HG03378 (cell line): Measurements from ENCODE around the gene HOMER2.

Experiments
- ATAC-seq: cut with Tn5 transposase; IDR thresholded peaks from one replicate; pipeline ENCODE4 v1.9.1; 2021; ENCODE audit warnings: mild to moderate bottlenecking, moderate library complexity; ENCODE audit not compliant: unreplicated experiment

Gene HOMER2

DNA sequence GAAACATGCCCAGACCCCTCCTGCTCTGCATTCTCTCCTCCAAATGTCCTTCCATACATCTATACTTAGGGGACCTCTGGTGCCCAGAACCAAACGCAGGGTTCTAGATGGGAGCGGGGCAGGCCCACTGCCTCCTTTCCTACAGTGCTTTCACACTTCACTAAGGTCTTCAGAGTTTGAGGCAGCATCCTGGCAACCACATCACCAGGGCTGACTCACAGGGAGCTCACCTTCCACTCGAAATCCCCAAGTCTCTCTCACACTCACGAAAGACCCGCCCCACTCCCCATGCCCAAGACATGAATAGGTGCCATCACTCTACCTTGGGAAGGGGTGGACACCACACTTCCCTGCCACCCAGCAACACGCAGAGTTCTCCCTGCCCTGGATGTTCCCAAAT lies 18.9 kb downstream of the HOMER2 start:
- ATAC-seq = no peak

DNA sequence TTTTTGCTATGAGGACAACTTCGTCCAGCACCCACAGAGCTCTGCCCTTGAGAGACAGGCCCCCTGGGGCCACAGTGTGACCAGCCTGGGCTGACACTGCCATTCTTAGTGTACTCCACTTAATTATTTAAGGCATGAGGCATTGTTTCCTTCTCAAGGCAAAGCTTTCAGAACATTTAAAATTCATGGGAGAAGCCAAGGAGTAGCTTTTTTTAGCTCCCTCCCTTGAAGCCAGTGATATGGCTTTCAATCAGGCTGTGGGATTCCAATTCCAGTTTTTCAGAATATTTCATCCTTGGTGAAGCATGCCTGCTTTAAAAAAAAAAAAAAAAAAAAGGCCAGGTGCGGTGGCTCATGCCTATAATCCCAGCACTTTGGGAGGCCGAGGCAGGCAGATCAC lies 21.3 kb downstream of the HOMER2 start:
- ATAC-seq = no peak

DNA sequence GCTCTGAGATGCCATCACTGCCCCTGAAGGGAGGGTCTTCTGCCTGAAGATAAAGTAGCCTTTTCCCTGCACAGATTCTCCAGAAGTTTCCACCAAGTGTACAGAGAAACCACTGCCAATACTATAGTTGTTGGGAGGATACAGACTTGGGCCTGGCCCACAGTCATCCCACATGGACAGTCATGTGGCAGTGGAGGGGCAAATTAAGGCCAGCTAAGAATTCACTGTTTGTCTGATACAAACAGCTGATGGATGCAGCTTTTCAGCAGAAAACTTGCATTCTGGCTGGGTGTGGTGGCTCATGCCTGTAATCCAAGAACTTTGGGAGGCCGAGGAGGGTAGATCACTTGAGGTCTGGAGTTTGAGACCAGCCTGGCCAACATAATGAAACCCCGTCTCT lies 22.1 kb downstream of the HOMER2 start:
- no peak for ATAC-seq

DNA sequence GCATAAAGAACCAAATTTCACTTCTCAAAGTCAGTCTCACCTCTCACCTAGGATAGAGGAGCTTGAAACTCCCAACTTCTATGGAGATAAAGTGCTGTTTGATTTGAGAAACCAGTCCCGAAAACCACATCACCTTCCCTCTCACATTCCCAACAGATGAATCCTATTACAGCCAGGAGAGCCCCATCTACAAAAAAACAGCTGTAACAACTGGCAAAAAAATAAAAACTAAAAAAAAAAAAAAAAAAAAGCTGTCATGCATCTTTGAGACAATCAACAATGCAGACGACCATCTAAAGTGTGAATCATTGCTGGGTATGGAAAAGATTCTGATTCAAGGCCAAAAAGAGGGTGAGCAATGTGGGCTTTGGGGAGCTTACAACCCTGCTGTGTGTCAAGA lies 23.8 kb downstream of the HOMER2 start:
- ATAC-seq = no peak

DNA sequence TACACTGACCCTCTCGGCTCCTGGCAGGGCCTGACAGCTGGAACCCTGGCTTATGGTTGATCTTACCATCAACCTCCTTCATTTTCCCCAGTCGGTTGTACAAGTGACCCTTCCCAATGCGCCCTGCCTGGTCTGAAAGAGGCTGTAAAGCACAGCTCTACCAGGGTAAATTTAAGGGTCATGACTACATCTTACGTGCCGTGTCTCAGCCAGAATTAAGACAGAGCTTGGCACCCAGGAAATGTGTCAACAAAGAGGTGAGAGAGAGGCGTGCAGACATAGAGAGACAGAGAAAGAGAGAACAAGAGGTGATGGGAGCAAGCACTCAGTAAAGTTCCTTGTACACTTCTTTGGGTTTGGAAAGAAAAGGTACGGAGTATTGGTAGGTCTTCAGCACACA lies 28.8 kb downstream of the HOMER2 start:
- ATAC-seq = no peak

DNA sequence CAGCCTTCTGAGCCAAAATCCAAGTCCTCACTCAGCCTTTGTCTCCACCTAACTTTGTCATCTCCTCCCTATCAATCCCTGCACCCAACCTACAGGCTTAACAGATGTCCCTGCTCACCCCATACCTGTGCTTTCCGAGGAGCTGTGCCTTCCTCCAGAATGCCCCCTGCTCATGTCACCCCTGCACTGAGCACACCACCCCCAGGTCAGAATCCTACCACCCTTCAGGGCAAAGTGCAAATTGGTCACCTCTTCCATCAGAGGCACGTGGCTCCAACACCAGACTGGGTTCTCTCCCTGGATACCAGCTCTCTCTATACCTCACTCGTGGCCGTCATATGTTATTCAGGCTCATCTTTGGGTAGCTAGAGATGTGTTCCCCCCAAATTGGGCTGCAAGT lies 29.8 kb downstream of the HOMER2 start:
- no peak for ATAC-seq

DNA sequence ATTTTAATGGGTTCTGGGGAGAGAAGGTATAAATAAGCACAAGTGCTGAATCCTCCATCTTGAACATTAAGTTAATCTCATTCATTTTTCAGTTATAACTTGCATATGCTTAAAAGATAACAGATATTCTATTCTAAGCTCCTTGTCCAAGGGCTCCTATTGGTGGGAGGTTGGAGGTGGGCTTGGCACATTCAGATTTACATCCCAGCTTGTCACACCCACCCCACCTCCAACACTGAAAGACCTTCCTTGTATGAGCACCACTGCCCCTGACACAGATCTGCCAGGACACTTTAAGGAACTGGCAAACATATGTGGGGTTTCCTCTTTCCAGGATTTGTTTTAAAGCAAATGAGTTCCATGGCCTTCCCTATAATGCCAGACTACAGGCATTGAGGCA lies 30.6 kb downstream of the HOMER2 start:
- no peak for ATAC-seq

DNA sequence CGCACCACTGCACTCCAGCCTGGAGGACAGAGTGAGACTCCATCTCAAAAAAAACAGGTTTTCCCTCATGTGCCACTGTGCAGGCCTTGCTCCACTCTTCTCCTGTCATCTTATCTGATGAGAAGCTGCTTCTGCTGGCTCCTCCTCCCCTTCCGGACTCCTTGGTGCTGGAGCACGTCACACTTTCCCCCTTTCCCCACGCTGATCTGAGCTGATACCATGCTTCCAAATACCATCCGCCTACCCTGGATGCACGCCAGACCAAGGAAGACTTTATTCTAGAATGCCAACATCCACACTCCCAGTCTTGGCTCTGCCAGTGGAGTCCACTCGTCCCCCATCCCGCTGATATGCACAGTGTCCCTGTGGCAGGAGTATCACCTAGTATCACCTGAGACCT lies 31.3 kb downstream of the HOMER2 start:
- ATAC-seq = no peak

DNA sequence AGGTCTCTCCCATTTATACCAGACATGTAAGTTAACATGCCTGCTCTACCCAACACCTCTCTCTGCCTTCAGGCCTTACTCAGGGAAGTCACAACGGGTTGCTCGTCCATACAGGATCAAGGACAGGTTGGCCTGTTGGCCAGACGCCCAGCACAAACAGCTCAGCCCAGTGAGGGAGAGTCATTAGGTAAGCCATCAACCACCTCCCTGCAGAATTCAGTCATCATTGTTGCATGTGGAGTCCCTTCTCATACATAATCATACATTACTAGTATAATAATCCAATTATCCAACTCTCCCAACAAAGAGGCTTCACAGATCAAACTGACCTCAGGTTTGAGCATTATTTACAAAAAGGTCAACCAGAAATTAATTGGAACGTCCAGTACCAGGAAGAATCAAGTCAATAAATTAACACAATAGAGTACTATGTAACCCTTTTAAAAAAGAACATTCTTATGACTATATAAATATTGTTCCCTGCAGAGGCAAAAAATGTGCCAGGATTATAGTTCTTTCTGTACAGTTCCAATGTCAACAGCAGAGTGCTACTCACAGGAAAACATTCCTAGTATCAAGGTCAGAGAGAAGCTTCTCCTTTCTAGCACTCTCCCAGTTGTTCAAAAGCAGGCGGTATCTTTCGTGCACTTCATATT lies 33.2 kb downstream of the HOMER2 start:
- ATAC-seq = no peak

DNA sequence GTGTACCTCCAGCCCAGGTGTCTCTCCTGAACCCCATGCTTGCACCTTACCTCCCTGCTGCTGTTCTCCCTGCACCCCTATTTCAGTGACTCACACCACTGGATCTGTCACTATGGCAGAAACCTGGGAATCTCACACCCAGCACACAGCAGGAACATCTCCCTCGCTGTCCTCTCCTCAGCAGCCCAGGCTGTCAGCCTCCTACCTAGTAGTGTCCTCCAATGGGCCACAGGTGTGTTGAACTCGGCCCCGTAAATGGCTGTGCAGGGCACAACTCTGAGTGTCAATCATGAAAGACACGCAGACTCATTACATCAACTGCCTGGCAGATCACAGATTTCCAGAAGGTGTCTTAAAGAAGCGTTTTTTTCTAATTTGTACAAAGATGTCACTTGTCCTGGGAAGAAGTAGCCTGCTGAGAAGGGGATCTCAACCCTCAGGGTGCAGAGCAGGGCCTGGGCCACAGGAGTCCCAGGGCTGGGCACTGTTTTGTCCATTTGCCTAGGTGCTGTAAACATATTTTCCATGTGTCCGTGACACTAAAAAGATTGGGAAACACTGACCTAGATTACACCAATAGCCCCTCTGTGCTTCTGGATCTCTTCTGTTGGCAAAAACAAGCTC lies 33.8 kb downstream of the HOMER2 start:
- ATAC-seq = no peak

DNA sequence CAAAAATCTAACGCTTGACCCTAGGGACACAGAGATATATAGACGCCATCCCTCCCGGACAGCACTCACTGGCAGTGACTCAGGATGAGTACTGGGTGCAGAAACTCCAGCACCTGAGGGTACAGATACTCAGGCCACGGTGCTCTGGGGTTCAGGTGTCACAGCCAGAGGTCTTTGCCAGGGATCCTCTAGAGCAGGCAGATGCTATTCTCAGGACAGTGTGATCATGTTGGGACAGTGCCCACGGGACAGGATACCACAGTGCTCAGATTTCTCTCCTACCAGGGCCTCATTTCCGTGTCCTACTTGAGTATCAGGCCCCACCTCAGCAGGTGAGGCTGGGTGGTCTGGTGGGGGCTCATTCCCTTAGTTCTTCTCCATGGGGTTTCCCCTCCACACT lies 34.4 kb downstream of the HOMER2 start:
- ATAC-seq = no peak

DNA sequence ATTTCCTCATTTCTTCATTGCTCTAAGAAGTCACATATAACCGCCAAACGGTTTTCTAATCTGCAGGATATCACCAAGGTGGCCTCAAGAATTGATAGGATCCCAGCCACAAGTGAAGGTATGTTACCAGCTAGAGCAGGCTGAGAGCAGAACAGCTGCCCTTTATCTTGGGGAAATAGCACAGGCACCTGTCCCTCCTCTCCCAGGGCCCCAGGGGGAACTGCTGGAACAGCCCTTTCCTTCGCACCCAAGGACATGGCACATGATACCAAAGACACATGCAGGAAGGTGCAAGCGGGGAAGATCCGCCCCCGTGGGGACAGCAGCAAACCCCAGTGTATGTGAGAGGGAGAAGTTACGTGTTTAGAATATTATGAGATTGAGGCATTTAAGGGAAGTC lies 35.3 kb downstream of the HOMER2 start:
- ATAC-seq = no peak

DNA sequence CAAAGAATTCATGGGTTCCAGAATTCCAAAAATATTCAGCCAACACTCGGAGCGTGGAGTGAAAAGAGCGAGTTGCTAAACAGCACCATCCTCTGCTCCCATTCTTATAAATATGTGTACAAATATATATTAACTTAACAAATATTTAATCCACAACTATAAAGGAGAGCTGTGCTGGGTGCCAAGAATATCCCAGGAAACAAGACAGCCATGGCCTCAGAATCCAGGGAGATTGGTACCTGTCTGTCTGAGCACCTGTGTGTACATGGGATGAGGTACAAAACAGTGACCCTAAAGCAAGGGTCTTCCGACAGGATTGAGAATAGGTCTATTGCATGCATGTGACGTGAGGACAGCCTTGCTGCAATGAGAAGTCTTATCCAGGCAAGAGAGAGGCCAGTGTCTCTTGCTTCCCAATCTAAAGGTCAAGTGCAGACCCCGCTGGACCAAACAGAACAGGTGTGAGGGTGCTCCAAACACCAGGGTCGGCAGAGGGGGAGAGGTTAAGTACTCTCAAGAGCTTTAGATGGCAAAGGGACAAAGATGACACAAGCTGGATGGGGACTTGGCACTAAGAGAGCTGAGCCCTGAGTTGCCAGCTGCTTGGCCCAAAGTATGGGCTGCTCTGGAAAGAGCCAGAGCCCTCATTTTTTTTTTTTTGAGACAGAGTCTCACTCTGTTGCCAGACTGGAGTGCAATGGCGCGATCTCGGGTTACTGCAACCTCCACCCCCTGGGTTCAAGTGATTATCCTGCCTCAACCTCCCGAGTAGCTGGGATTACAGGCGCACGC lies 36.2 kb downstream of the HOMER2 start:
- no peak for ATAC-seq

DNA sequence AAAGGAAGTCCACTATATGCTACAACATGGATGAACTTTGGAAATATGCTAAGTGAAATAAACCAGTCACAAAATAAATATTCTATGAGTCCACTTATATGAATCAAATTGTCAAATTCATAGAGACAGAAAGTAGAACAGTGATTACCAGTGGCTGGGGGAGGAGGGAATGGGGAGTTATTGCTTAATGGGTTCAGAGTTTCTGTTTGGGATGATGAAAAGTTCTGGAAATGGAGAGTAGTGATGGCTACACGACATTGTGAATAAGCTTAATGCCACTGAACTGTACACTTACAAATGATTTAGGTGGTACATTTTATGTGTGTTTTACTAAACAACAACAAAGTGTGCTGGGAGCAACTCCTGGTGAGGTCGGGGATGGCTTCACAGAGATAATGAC lies 38.1 kb downstream of the HOMER2 start:
- no peak for ATAC-seq

DNA sequence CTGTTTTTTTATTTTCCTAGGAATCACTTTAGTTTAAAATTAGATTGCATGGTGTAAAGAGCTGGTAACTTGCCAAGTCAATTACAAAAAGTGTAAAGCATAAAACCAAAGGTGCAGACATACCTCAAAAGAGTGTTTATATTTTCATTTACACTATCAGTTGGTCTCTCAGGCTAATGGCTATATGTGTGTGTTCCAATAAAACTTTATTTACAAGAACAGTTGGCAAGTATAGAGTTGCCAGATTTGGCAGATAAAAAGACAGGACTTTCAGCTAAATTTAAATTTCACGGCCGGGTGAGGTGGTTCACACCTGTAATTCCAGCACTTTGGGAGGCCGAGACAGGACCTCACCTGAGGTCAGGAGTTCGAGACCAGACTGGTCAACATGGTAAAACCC lies 41.1 kb downstream of the HOMER2 start:
- ATAC-seq = no peak

DNA sequence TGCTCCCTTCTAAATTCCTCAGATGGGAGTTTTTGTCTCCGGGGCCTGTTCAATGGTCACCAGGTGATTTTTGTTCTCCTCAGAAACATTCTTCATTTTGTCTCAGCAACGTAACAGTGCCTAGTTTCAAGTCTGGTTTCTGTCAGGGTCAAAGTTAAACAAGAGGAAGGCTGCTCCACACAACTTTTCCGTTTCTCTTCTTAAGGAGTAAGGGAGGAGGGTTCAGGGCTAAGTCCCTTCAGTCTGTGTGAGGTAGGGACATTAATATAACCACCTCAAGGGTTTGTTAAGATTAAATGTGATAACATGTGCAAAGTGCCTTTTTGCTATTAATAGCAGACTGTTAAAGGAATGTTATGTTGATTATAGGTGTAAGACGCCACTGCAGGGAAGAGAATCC lies 41.8 kb downstream of the HOMER2 start:
- no peak for ATAC-seq

DNA sequence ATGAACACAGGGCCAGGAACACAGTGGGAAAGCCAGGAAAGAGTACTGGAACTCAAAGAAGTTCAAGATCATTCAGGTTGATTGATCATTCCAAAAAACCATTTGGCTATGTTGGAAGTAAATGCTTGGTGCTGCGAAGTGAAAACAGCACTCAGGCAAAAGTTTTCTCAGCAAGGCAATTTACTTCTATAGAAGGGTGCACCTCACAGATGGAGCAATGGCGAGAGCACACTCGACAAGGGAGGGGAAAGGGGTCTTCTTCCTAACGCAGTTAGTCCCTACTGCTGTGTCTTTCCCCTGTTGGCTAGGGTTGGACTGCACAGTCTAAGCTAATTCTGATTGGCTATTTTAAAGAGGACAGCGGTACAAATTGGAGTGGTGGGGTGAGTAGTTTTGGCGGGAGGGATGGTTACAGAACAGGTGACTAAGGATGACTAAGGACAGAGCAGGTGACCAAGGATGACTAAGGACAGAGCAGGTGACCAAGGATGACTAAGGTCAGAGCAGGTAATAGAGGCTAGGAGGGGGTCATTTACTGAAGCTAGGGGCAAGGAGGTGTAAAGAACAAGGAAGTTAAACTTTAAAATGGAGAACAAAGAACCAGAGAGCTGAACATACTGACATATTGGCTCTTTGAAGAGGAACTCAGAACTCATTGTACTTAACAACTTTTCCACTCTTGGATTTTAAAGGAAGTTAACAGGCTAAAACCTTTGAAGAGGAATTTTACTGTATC lies 43.3 kb downstream of the HOMER2 start:
- ATAC-seq = no peak

DNA sequence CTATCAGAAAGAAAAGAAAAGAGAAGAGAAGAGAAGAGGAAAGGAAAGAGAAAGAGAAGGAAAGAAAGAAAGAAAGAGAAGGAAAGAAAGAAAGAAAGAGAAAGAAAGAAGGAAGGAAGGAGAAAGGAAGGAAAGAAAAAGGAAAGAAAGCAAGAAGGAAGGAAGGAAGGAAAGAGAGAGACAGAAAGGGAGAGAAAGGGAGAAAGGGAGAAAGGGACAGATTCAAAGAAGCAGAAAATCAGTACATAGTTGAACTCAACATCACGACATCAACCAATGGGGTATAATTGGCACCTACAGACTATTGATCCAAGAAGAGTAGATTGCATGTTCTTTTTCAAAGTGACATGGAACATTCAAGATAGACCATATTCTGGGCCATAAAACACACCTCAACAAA lies 45.2 kb downstream of the HOMER2 start:
- ATAC-seq = no peak

DNA sequence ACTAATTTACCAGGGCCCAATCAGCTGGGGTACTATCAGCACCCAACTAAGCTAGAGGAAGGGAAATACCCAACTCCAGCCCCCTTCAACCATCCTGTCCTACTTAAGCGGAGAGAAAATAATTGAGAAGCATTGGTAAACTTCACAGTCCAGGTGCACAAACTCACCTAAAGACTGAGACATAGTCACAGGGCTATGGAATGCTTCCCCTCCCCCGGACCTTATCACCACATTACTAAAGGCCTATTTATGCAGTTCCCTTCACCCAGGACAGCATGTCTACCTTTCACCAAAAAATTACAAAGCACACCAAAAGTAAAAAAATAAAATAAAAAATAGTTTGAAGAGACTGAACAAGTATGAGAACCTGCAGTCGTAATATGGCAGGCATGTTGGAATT lies 47.9 kb downstream of the HOMER2 start:
- no peak for ATAC-seq

DNA sequence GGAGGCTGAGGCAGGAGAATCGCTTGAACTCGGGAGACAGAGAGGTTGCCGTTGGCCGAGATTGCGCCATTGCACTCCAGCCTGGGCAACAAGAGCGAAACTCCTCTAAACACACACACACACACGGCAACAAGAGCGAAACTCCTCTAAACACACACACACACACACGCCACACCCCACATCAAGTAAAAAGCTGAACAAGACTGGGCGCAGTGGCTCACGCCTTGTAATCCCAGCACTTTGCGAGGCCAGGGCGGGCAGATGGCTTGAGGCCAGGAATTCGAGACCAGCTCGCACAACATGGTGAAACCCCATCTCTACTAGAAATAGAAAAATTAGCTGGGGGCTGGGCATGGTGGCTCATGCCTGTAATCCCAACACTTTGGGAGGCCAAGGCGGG lies 49.0 kb downstream of the HOMER2 start:
- ATAC-seq = no peak

DNA sequence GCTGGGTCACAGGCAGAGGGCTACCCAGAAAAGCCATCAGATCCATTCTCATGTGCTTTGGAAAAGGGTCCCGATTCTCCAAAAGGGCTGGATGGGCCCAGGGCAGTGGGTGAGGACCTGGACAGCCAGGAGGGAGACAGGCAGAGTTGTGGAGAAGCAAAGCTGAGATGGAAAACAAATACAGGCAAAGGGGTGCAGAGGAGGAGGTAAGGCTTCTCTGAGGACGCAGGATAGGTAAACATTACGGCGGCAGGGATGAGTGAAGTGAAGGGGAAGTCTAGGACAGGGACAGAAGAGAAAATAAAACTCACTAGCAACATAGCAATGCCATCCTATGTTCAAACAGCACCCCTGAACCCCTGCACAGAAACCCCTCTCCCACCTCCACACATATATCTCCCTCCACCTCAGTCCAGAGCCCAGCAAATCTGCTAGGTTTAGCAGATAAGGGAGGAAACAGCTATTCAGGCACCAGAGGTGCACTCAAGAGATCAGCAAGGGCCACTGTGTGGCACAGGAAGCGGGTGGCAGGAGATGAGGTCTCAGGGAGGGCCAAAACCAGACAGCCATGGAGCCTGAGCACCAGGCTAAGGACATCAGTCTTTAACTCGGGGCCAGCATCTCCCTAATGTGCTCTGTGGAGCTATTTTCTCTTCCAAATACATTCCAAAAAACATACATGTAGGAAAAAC lies 51.3 kb downstream of the HOMER2 start:
- no peak for ATAC-seq
